HepG2 (cell line): ENCODE data around the gene STK39. TPM values are rescaled to one million over a fixed set of nuclear protein-coding genes. Genes with fewer than 3 reads are reported as not detected.

Experiments
- ATAC-seq: fragments of 200-7000 bp; cut with Tn5 transposase; 3 replicates; pipeline ENCODE4 v1.9.1; 2020; ENCODE audit warnings: mild to moderate bottlenecking, moderate library complexity
- BruUV-seq: library from RNA; stranded (reverse); fragments of 400-500 nt; replicated peaks from 2 replicates; lab custom pipeline; 2021; lab: Mats Ljungman, UMichigan
- CTCF ChIA-PET: fragments of 300-600 bp; formaldehyde crosslinking; extraction: SDS; loops from one replicate; lab custom pipeline; 2021; ENCODE audit warnings: low total read pairs, inconsistent platforms, low intra/inter-chr PET ratio; lab: Yijun Ruan, JAX
- POLR2A ChIA-PET: fragments of 350-600 bp; sonication (Branson Sonifier 250); formaldehyde crosslinking; loops from one replicate; lab custom pipeline; 2020; ENCODE audit warnings: antibody characterized with exemption, inconsistent platforms; lab: Yijun Ruan, JAX
- DNase-seq: peaks from one replicate; pipeline ENCODE4 v3.0.0-alpha.2; 2015; ENCODE audit warnings: low spot score
- FAIRE-seq: peaks from 3 replicates; lab custom pipeline; 2011; peaks lifted over from hg19 to GRCh38; lab: Jason Lieb, UNC
- H2AFZ ChIP-seq: one replicate; pipeline ENCODE4 v1.6.1; 2011; ENCODE audit warnings: low read length, inconsistent platforms
- H3K27ac ChIP-seq: fragments of 300-600 bp; 3 replicates; pipeline ENCODE4 v1.8.0; 2011; ENCODE audit warnings: mixed run types, mild to moderate bottlenecking, mixed read lengths, low read length, inconsistent platforms; ENCODE audit not compliant: insufficient read depth; ENCODE audit errors: extremely low read length
- H3K27me3 ChIP-seq, 2 experiments: fragments of 200-600 bp in 1 of 2; 2 replicates in 1 of 2; 3 replicates in 1 of 2; pipeline versions ENCODE4 v1.6.0 to v1.8.0; 2011; ENCODE audit warnings: low read length in 2 of 2, mild to moderate bottlenecking in 2 of 2, moderate library complexity in 2 of 2, inconsistent platforms in 1 of 2; ENCODE audit not compliant: insufficient read depth in 2 of 2, control insufficient read depth in 1 of 2
- H3K36me3 ChIP-seq, 2 experiments: fragments of 200-600 bp in 1 of 2; replicated peaks in 1 of 2; 2 replicates in 1 of 2; 3 replicates in 1 of 2; pipeline versions ENCODE4 v1.5.1 to v1.8.0; 2011; ENCODE audit warnings: low read length in 2 of 2, inconsistent platforms in 1 of 2; ENCODE audit not compliant: insufficient read depth in 2 of 2, control insufficient read depth in 1 of 2
- H3K4me1 ChIP-seq: 2 replicates; pipeline ENCODE4 v1.5.1; 2012; ENCODE audit warnings: low read length, inconsistent platforms; ENCODE audit not compliant: insufficient read depth
- H3K4me2 ChIP-seq: 2 replicates; pipeline ENCODE4 v1.6.0; 2011; ENCODE audit warnings: low read depth, low read length, inconsistent platforms
- H3K4me3 ChIP-seq, 3 experiments: fragments of 200-600 bp in 1 of 3; sonication (generic), shearing (Covaris generic) in 1 of 3; replicated peaks in 1 of 3; 2 replicates each; pipeline ENCODE4 v1.5.1; 2011 to 2016; ENCODE audit warnings: low read length in 3 of 3, inconsistent platforms in 2 of 3, low read depth in 2 of 3, mild to moderate bottlenecking in 2 of 3, control low read depth in 1 of 3, mixed read lengths in 1 of 3; ENCODE audit not compliant: insufficient read depth in 1 of 3
- H3K79me2 ChIP-seq: one replicate; pipeline ENCODE4 v1.6.1; 2011; ENCODE audit warnings: low read length, inconsistent platforms; ENCODE audit not compliant: insufficient read depth
- H3K9ac ChIP-seq: 2 replicates; pipeline ENCODE4 v1.6.0; 2011; ENCODE audit warnings: mild to moderate bottlenecking, low read depth, low read length, inconsistent platforms; ENCODE audit not compliant: insufficient read depth
- H3K9me3 ChIP-seq: 2 replicates; pipeline ENCODE4 v1.5.1; 2012; ENCODE audit warnings: mild to moderate bottlenecking, low read length
- H4K20me1 ChIP-seq: 2 replicates; pipeline ENCODE4 v1.6.0; 2011; ENCODE audit warnings: inconsistent platforms, mild to moderate bottlenecking, low read length, moderate library complexity; ENCODE audit not compliant: insufficient read depth
- AGO1 ChIP-seq: fragments of 200-400 bp; formaldehyde crosslinking; IDR thresholded peaks from 2 replicates; pipeline ENCODE4 v1.6.1; 2017; ENCODE audit warnings: mild to moderate bottlenecking, low read depth, low read length, moderate library complexity; ENCODE audit not compliant: poor library complexity, severe bottlenecking
- ARID5B ChIP-seq: IDR thresholded peaks from 2 replicates; pipeline ENCODE4 v1.4.0; 2020; ENCODE audit warnings: mild to moderate bottlenecking, missing genetic modification reagents
- CBFB ChIP-seq: sonication (generic); formaldehyde crosslinking; IDR thresholded peaks from 2 replicates; pipeline ENCODE4 v1.4.0; 2020; ENCODE audit warnings: missing genetic modification reagents
- CBX5 ChIP-seq: sonication (generic); formaldehyde crosslinking; IDR thresholded peaks from 2 replicates; pipeline ENCODE4 v1.4.0; 2020; ENCODE audit warnings: missing genetic modification reagents, borderline replicate concordance
- ISL2 ChIP-seq: sonication (generic); formaldehyde crosslinking; IDR thresholded peaks from 2 replicates; pipeline ENCODE4 v1.5.0; 2020; ENCODE audit warnings: missing genetic modification reagents
- MEIS1 ChIP-seq: sonication (generic); formaldehyde crosslinking; IDR thresholded peaks from 2 replicates; pipeline ENCODE4 v1.9.0; 2021; ENCODE audit warnings: mild to moderate bottlenecking, missing genetic modification reagents, moderate library complexity, borderline replicate concordance
- MNT ChIP-seq: fragments of 450-650 bp; IDR thresholded peaks from 2 replicates; pipeline ENCODE4 v1.6.1; 2016
- NFIB ChIP-seq: sonication (generic); formaldehyde crosslinking; IDR thresholded peaks from 2 replicates; pipeline ENCODE4 v1.9.0; 2021; ENCODE audit warnings: missing genetic modification reagents, mild to moderate bottlenecking, borderline replicate concordance
- SMAD3 ChIP-seq: sonication (generic); formaldehyde crosslinking; IDR thresholded peaks from 2 replicates; pipeline ENCODE4 v1.4.0; 2020; ENCODE audit warnings: missing genetic modification reagents
- SUZ12 ChIP-seq: fragments of 150-350 bp; IDR thresholded peaks from 2 replicates; pipeline ENCODE4 v1.6.1; 2014; ENCODE audit warnings: low read depth, low read length
- SYNCRIP ChIP-seq: fragments of 200-400 bp; formaldehyde crosslinking; IDR thresholded peaks from 2 replicates; pipeline ENCODE4 v1.6.1; 2018; ENCODE audit warnings: mild to moderate bottlenecking, low read depth, low read length; ENCODE audit not compliant: insufficient read depth
- THAP8 ChIP-seq: sonication (generic); formaldehyde crosslinking; IDR thresholded peaks from 2 replicates; pipeline ENCODE4 v1.5.1; 2020; ENCODE audit warnings: missing genetic modification reagents, mild to moderate bottlenecking, borderline replicate concordance
- ZNF225 ChIP-seq: sonication (generic); formaldehyde crosslinking; IDR thresholded peaks from 2 replicates; pipeline ENCODE4 v1.4.0; 2020; ENCODE audit warnings: mild to moderate bottlenecking, missing genetic modification reagents
- ZNF740 ChIP-seq: sonication (generic); formaldehyde crosslinking; IDR thresholded peaks from 2 replicates; pipeline ENCODE4 v1.4.0; 2020; ENCODE audit warnings: missing genetic modification reagents
- WGBS: methylation state at CpG from one replicate; pipeline ENCODE4 v1.1.6; 2017; ENCODE audit warnings: low lambda C conversion rate; 5-methylcytosine and 5-hydroxymethylcytosine counted together
- in situ Hi-C: cut with HindIII; loops from 2 replicates; pipeline ENCODE4 v1.10.0; 2017; ENCODE audit warnings: low pct_unique_long_range_greater_than_20kb; ENCODE audit not compliant: extremely low pct_ligation_motif_present
- intact Hi-C: fragments of 100-400 bp; cut with micrococcal nuclease; formaldehyde crosslinking; loops from one replicate; pipeline ENCODE4 v1.10.0; 2022; ENCODE audit not compliant: unreplicated experiment
- polyA plus RNA-seq, 8 experiments: library from polyadenylated mRNA; depleted of rRNA in 3 of 8; stranded (reverse) in 7 of 8; unstranded in 1 of 8; fragments of >200 nt; fragmentation: Illumina TruSeq in 4 of 8; extraction: Trizol in 4 of 8; gene quantifications; 2 replicates each; pipeline versions ENCODE4 v1.2.1 to v1.2.3, GENCODE V29; 2011 to 2016; ENCODE audit warnings: low read depth in 4 of 8, missing spikeins in 1 of 8, mixed read lengths in 1 of 8; ENCODE audit not compliant: insufficient read depth in 1 of 8
- total RNA-seq, 5 experiments: library from RNA; depleted of rRNA; stranded (reverse); fragments of >200 nt; fragmentation: Illumina TruSeq; extraction: Trizol; gene quantifications; 2 replicates each; pipeline ENCODE4 v1.2.3, GENCODE V29; 2016; ENCODE audit warnings: low read depth in 1 of 5

STK39 gene
- total and polyA plus RNA-seq, 2 of the 13 experiments (the other 11 are each of a cell fraction or from before 2014, with no cell fraction given), result 27.3 to 38.4 TPM

GRCh38 chr2:168087401-168087800 lies 160.0 kb downstream of the STK39 start:
- Histone ChIP-seq H3K9me3 (no peaks in the 10 kb centered on the region), H2AFZ (no peak overlapping the region), H4K20me1 (no peaks in the 10 kb centered on the region), H3K4me2 (no peak overlapping the region), H3K4me3 (no peak overlapping the region), H3K79me2 (no peaks in the 10 kb centered on the region)
- CTCF ChIA-PET, result no interaction called here
- ATAC-seq (no peak), FAIRE-seq (no peak), DNase-seq (no peak)
- BruUV-seq, result no TSS peak
- intact Hi-C loops (no loop called here), in situ Hi-C loops (no loop called here)
- no peak for TF ChIP-seq NFIB (CRISPR knock-in tag)
- TF ChIP-seq ISL2, result no peak
- no peak for TF ChIP-seq SYNCRIP
- TF ChIP-seq CBFB (CRISPR knock-in tag), result no peak
- TF ChIP-seq MNT, result no peak
- TF ChIP-seq MEIS1, result no peak
- TF ChIP-seq SMAD3 (CRISPR knock-in tag), result no peak
- TF ChIP-seq SUZ12, result no peak
- TF ChIP-seq, all 625 proteins: peak for 0
- 96% methylated on average over 4 of the region's 4 CpGs for WGBS
- POLR2A ChIA-PET, result no interaction called here
- Histone ChIP-seq H3K9ac (no peak overlapping the region), H3K36me3 (peaks cover 2 to 11% of the 10 kb centered on the region in 2 experiments; a peak in 2 of 5 replicates), H3K27ac (no peak overlapping the region), H3K4me1 (no peaks in the 10 kb centered on the region), H3K27me3 (no peaks in the 10 kb centered on the region)

GRCh38 chr2:168086851-168087250 lies 160.5 kb downstream of the STK39 start:
- H3K4me2 ChIP-seq, result no peak overlapping the region
- POLR2A ChIA-PET, result no interaction called here
- FAIRE-seq (no peak), ATAC-seq (no peak), DNase-seq (no peak)
- no peaks in the 10 kb centered on the region for H3K27me3 ChIP-seq
- no peak overlapping the region for H3K27ac ChIP-seq
- no peak overlapping the region for H3K9ac ChIP-seq
- no peak overlapping the region for H3K4me3 ChIP-seq
- intact Hi-C loops, result no loop called here
- peaks cover 2 to 11% of the 10 kb centered on the region in 2 experiments; a peak in 2 of 5 replicates for H3K36me3 ChIP-seq
- CTCF ChIA-PET, result no interaction called here
- no peaks in the 10 kb centered on the region for H3K4me1 ChIP-seq
- 95% methylated on average over 5 of the region's 5 CpGs for WGBS
- no peak overlapping the region for H2AFZ ChIP-seq
- in situ Hi-C loops, result no loop called here
- no peaks in the 10 kb centered on the region for H3K79me2 ChIP-seq
- H4K20me1 ChIP-seq, result no peaks in the 10 kb centered on the region
- BruUV-seq, result no TSS peak
- H3K9me3 ChIP-seq, result no peaks in the 10 kb centered on the region
- TF ChIP-seq ZNF225 (CRISPR knock-in tag) (no peak), ZNF740 (no peak), CBX5 (CRISPR knock-in tag) (no peak), AGO1 (no peak), THAP8 (no peak), ARID5B (CRISPR knock-in tag) (no peak)
